ENCODE results near the gene SBK2.

The SBK2 gene

DNA sequence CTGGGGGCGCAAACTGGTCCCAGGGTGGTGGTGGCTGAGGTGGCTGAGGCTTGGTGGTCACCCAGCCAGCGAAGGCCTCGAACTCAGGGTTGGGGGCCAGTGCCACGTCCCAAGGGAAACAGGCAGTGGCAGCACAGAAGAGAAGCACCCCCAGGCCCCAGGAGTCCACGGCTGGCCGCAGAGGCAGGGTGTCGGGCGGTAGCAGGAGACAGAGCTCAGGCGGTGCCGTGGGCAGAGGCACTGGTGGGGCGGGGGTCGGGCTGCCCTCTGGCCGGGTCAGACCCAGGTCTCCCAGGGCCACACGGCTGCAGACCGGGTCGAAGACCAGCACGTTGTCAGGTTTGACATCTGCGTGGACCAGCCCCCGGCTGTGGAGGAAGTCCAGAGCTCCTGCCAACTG is 4.2 kb upstream of the SBK2 start:
- no peak for DNase-seq (ENCODE audit: low read depth, low spot score)
- in situ Hi-C loops (cut with HindIII; ENCODE audit: low sequenced_read_pairs): no loop called here
- TF ChIP-seq, protein P1, sequence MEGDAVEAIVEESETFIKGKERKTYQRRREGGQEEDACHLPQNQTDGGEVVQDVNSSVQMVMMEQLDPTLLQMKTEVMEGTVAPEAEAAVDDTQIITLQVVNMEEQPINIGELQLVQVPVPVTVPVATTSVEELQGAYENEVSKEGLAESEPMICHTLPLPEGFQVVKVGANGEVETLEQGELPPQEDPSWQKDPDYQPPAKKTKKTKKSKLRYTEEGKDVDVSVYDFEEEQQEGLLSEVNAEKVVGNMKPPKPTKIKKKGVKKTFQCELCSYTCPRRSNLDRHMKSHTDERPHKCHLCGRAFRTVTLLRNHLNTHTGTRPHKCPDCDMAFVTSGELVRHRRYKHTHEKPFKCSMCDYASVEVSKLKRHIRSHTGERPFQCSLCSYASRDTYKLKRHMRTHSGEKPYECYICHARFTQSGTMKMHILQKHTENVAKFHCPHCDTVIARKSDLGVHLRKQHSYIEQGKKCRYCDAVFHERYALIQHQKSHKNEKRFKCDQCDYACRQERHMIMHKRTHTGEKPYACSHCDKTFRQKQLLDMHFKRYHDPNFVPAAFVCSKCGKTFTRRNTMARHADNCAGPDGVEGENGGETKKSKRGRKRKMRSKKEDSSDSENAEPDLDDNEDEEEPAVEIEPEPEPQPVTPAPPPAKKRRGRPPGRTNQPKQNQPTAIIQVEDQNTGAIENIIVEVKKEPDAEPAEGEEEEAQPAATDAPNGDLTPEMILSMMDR (IDR thresholded peaks at IDR 0.05; ENCODE audit: low read depth, low read length): no peak
- no peak overlapping the region for H3K4me3 ChIP-seq (ENCODE audit: low read depth, low read length)

DNA sequence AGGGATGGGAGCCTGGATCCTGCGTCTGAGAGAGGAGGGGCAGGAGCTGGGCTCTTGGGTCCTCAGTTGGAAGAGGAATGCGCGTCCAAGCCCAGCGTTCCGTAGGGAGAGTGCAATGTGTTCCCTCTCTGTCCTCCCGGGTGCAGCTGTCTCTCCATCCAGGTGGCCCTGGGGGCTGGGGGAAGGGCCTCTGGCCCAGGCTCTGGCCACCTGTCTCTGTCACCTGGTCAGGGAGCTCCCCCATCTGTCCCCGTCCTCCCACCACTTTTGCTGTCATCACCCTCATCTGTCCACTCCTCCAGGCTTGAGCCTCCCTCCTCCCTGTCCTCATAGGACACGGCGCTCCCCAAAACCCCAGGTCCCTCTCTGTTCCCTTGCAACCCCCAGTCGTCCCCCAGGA is 3.7 kb upstream of the SBK2 start:
- in situ Hi-C loops (cut with HindIII; ENCODE audit: low sequenced_read_pairs): no loop called here
- DNase-seq (ENCODE audit: low read depth, low spot score): no peak
- TF ChIP-seq, protein P1 (IDR thresholded peaks at IDR 0.05; ENCODE audit: low read depth, low read length): no peak
- H3K4me3 ChIP-seq (ENCODE audit: low read depth, low read length): no peak overlapping the region

DNA sequence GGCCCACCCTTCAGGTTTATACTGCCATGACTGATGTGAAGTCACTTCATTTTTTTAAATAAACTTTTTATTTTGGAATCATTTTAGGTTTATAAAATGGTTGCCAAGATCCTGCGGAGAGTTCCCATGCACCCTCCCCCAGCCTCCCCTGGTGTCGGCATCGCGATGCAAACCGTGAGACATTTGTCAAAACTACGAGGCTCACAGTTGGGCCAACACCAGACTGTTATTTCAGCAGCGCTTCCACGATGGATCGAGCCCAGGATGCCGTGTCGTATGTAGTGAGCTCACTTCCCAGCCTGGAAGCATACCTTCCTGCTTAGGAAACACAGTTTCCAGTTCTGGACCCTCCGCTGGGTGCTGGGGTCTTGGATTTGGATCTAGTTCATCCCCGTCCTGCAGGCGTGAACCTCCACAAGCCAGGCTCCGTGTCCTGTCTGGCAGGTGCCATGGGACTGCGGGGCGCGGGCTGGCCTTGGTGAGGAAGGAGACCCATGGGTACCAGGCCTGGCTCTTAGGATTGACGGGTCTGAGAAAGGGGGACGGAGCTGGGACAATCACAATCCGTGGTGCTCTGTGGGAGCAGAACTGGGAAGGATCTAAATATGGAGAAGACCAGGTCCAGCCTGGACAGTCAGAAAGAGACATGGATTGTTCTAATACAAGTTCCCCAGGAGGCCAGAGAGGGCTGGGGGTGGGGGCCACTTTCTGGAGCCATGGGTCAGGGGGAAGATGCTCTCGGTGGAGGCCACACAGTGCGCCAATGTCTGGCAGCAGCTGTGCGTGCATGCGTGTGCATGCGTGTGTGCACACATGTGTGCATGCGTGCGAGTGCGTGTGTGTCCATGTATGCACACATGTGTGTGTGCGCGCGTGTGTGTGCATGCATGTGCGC is 2.4 kb upstream of the SBK2 start:
- no peak for DNase-seq (ENCODE audit: low read depth, low spot score)
- TF ChIP-seq, protein P1 (IDR thresholded peaks at IDR 0.05; ENCODE audit: low read depth, low read length): no peak
- in situ Hi-C loops (cut with HindIII; ENCODE audit: low sequenced_read_pairs): no loop called here
- H3K4me3 ChIP-seq (ENCODE audit: low read depth, low read length): no peak overlapping the region

DNA sequence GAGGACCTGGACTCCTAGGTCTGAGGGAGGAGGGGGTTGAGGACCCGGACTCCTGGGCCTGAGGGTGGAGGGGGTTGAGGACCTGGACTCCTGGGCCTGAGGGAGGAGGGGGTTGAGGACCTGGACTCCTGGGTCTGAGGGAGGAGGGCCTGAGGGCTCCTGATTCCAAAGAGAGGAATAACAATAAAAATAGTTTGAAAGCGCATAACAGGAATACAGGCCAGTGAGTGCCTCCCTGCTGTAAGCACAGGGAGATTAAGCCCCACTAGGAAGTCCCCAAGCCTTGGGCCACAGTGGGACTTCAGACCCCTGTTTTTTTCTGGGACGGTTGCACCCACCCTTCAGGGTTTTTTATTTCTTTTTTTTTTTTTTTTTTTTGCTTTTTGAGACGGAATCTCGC is 1.2 kb upstream of the SBK2 start:
- in situ Hi-C loops (cut with HindIII; ENCODE audit: low sequenced_read_pairs): no loop called here
- TF ChIP-seq, protein P1 (IDR thresholded peaks at IDR 0.05; ENCODE audit: low read depth, low read length): no peak
- DNase-seq (ENCODE audit: low read depth, low spot score): no peak
- H3K4me3 ChIP-seq (ENCODE audit: low read depth, low read length): no peak overlapping the region

DNA sequence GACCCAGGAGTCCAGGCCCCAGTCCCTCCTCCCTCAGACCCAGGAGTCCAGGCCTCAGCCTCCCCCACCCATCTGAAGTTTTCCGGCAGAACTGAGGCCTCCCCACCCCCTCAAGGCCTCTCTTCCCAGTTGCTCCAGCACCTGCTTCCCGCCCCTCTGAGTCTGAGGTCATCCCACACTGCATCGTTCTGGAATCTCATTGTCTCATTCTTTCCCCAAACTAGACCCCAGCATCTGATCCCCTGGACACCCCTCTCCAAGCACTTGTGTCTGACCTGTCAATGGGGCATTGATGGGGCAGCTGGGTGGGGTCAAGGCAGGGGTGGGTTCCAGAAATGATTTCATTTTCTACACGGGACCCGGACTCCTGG is 793 bp upstream of the SBK2 start:
- in situ Hi-C loops (cut with HindIII; ENCODE audit: low sequenced_read_pairs): no loop called here
- no peak for DNase-seq (ENCODE audit: low read depth, low spot score)
- TF ChIP-seq, protein P1 (IDR thresholded peaks at IDR 0.05; ENCODE audit: low read depth, low read length): no peak

DNA sequence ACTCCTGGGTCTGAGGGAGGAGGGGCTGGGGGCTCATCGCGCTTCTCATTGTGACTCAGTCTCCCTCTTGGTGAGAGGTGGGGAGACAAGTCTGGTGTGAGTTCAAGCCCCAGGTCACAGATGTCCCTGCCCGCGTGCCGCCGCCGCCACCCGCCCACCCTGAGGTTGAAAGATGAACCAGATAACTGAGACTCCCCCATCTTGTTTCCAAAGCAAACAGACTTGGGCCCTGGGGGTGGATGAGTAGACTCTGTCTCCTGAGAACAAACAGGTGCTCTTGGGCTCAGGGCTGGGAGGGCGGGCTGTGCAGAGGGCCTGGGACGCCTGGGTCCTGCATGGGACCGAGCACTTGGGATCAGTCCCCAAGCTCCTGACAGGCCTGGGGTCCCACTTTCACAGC is 567 bp downstream of the SBK2 start:
- no peak for DNase-seq (ENCODE audit: low read depth, low spot score)
- TF ChIP-seq, protein P1 (IDR thresholded peaks at IDR 0.05; ENCODE audit: low read depth, low read length): no peak
- H3K4me3 ChIP-seq (ENCODE audit: low read depth, low read length): no peak overlapping the region
- in situ Hi-C loops (cut with HindIII; ENCODE audit: low sequenced_read_pairs): no loop called here

More for the DNA sequence above, 793 bp upstream of the SBK2 start:
- no peak overlapping the region for H3K4me3 ChIP-seq (ENCODE audit: low read depth, low read length)

All from astrocyte of the spinal cord (primary cell).